Measurements from ENCODE around the gene ERVK3-1. TPM values are rescaled to one million over a fixed set of nuclear protein-coding genes. Genes with fewer than 3 reads are reported as not detected.

The ERVK3-1 gene
- total and polyA plus RNA-seq, 2 of the 13 experiments (the other 11 are each of a cell fraction or from before 2014, with no cell fraction given), result 28.5 to 38.7 TPM

DNA sequence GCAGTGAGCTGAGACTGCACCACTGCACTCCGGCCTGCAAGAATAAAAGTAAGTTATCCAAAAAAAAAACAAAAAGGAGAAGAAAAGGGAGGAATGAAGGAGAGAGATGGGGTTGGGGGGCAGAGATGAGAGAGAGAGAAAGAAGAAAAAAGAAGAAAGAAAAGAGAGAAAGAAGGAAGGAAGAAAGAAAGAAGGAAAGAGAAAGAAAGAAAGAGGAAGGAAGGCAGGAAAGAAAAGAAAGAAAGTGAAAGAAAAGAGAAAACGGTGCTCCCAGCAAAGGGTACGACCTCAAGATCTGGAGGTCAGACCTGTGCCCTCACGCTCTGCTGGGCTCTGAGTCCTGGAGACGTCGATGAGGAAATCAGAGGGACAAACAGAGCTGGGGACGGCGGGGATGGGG is 44.4 kb downstream of the ERVK3-1 start:
- no peaks in the 10 kb centered on the region for H3K27me3 ChIP-seq (ENCODE audit: control insufficient read depth in 1 of 2, insufficient read depth in 2 of 2, low read length in 2 of 2)
- H3K4me1 ChIP-seq (ENCODE audit: insufficient read depth, low read length), result peaks cover 43% of the 10 kb centered on the region
- DNase-seq (ENCODE audit: low spot score) (no peak), ATAC-seq (no peak), FAIRE-seq (no peak)
- in situ Hi-C loops (cut with HindIII; ENCODE audit: extremely low pct_ligation_motif_present, low pct_unique_long_range_greater_than_20kb) (no loop called here), intact Hi-C loops (cut with micrococcal nuclease; ENCODE audit: unreplicated experiment) (no loop called here)
- TF ChIP-seq ZNF577 (CRISPR knock-in tag; IDR thresholded peaks at IDR 0.05; ENCODE audit: borderline replicate concordance, low read depth) (no peak), GFI1 (CRISPR knock-in tag; IDR thresholded peaks at IDR 0.05; ENCODE audit: borderline replicate concordance) (no peak), ZFP41 (CRISPR knock-in tag; IDR thresholded peaks at IDR 0.05; ENCODE audit: borderline replicate concordance) (no peak), ZNF850 (CRISPR knock-in tag; conservative IDR thresholded peaks at IDR 0.05) (no peak), ZBTB3 (CRISPR knock-in tag; IDR thresholded peaks at IDR 0.05; ENCODE audit: borderline replicate concordance, low read depth) (no peak), ZNF101 (CRISPR knock-in tag; IDR thresholded peaks at IDR 0.05; ENCODE audit: borderline replicate concordance, low read depth) (no peak), ZNF775 (CRISPR knock-in tag; IDR thresholded peaks at IDR 0.05; ENCODE audit: borderline replicate concordance) (no peak), ZNF296 (CRISPR knock-in tag; conservative IDR thresholded peaks at IDR 0.05) (no peak), RBAK (CRISPR knock-in tag; IDR thresholded peaks at IDR 0.05) (no peak), ETV5 (CRISPR knock-in tag; IDR thresholded peaks at IDR 0.05; ENCODE audit: borderline replicate concordance) (no peak), ZFP36L1 (CRISPR knock-in tag; IDR thresholded peaks at IDR 0.05) (no peak)
- TF ChIP-seq, protein P1, sequence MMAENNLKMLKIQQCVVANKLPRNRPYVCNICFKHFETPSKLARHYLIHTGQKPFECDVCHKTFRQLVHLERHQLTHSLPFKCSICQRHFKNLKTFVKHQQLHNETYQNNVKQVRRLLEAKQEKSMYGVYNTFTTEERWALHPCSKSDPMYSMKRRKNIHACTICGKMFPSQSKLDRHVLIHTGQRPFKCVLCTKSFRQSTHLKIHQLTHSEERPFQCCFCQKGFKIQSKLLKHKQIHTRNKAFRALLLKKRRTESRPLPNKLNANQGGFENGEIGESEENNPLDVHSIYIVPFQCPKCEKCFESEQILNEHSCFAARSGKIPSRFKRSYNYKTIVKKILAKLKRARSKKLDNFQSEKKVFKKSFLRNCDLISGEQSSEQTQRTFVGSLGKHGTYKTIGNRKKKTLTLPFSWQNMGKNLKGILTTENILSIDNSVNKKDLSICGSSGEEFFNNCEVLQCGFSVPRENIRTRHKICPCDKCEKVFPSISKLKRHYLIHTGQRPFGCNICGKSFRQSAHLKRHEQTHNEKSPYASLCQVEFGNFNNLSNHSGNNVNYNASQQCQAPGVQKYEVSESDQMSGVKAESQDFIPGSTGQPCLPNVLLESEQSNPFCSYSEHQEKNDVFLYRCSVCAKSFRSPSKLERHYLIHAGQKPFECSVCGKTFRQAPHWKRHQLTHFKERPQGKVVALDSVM (CRISPR knock-in tag; IDR thresholded peaks at IDR 0.05), result no peak
- TF ChIP-seq, protein P2, sequence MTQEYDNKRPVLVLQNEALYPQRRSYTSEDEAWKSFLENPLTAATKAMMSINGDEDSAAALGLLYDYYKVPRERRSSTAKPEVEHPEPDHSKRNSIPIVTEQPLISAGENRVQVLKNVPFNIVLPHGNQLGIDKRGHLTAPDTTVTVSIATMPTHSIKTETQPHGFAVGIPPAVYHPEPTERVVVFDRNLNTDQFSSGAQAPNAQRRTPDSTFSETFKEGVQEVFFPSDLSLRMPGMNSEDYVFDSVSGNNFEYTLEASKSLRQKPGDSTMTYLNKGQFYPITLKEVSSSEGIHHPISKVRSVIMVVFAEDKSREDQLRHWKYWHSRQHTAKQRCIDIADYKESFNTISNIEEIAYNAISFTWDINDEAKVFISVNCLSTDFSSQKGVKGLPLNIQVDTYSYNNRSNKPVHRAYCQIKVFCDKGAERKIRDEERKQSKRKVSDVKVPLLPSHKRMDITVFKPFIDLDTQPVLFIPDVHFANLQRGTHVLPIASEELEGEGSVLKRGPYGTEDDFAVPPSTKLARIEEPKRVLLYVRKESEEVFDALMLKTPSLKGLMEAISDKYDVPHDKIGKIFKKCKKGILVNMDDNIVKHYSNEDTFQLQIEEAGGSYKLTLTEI (CRISPR knock-in tag; conservative IDR thresholded peaks at IDR 0.05), result no peak
- TF ChIP-seq, protein P3, sequence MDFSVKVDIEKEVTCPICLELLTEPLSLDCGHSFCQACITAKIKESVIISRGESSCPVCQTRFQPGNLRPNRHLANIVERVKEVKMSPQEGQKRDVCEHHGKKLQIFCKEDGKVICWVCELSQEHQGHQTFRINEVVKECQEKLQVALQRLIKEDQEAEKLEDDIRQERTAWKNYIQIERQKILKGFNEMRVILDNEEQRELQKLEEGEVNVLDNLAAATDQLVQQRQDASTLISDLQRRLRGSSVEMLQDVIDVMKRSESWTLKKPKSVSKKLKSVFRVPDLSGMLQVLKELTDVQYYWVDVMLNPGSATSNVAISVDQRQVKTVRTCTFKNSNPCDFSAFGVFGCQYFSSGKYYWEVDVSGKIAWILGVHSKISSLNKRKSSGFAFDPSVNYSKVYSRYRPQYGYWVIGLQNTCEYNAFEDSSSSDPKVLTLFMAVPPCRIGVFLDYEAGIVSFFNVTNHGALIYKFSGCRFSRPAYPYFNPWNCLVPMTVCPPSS (IDR thresholded peaks at IDR 0.05), result no peak
- TF ChIP-seq, protein P4, sequence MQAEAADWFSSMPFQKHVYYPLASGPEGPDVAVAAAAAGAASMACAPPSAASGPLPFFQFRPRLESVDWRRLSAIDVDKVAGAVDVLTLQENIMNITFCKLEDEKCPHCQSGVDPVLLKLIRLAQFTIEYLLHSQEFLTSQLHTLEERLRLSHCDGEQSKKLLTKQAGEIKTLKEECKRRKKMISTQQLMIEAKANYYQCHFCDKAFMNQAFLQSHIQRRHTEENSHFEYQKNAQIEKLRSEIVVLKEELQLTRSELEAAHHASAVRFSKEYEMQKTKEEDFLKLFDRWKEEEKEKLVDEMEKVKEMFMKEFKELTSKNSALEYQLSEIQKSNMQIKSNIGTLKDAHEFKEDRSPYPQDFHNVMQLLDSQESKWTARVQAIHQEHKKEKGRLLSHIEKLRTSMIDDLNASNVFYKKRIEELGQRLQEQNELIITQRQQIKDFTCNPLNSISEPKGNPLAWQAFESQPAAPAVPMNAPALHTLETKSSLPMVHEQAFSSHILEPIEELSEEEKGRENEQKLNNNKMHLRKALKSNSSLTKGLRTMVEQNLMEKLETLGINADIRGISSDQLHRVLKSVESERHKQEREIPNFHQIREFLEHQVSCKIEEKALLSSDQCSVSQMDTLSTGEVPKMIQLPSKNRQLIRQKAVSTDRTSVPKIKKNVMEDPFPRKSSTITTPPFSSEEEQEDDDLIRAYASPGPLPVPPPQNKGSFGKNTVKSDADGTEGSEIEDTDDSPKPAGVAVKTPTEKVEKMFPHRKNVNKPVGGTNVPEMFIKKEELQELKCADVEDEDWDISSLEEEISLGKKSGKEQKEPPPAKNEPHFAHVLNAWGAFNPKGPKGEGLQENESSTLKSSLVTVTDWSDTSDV (CRISPR knock-in tag; IDR thresholded peaks at IDR 0.05), result no peak
- no peak overlapping the region for H3K9ac ChIP-seq (ENCODE audit: insufficient read depth, low read depth, low read length)
- H4K20me1 ChIP-seq (ENCODE audit: insufficient read depth, low read length), result no peaks in the 10 kb centered on the region
- no peak overlapping the region for H3K27ac ChIP-seq (ENCODE audit: extremely low read length, insufficient read depth, low read length)
- ChIA-PET POLR2A (interaction anchor here (1.5 kb wide), 1 partner anchor 13 kb away, joined by 5 read pairs; the partner anchor contains the start of gene ZNF497), CTCF (ENCODE audit: low intra/inter-chr PET ratio, low total read pairs) (no interaction called here)
- no TSS peak for BruUV-seq (replicated peaks)
- H3K4me2 ChIP-seq (ENCODE audit: low read depth, low read length), result no peak overlapping the region
- no peaks in the 10 kb centered on the region for H3K9me3 ChIP-seq (ENCODE audit: low read length)
- H3K36me3 ChIP-seq (replicated peaks in 1 of 2; ENCODE audit: control insufficient read depth in 1 of 2, insufficient read depth in 2 of 2, low read length in 2 of 2), result no peaks in the 10 kb centered on the region
- H2AFZ ChIP-seq (ENCODE audit: low read length), result no peak overlapping the region
- no peak overlapping the region for H3K4me3 ChIP-seq (replicated peaks in 1 of 3; ENCODE audit: insufficient read depth in 1 of 3, low read depth in 2 of 3, low read length in 3 of 3)
- 79% methylated on average over 8 of the region's 8 CpGs for WGBS (ENCODE audit: low lambda C conversion rate)
- no peaks in the 10 kb centered on the region for H3K79me2 ChIP-seq (ENCODE audit: insufficient read depth, low read length)
